HepG2 (cell line): ENCODE data around the gene EVL.

ENCODE experiments used
- ATM ChIP-seq: fragments of 450-650 bp; IDR thresholded peaks from 2 replicates; pipeline ENCODE4 v1.7.1; 2017; ENCODE audit warnings: mild to moderate bottlenecking, borderline replicate concordance
- EP300 ChIP-seq, 3 experiments: sonication (generic) in 1 of 3; formaldehyde crosslinking in 1 of 3; IDR thresholded peaks; 2 replicates each; pipeline versions ENCODE4 v1.5.1 to v1.6.1; 2011 to 2020; ENCODE audit warnings: low read depth in 2 of 3, low read length in 2 of 3, borderline replicate concordance in 1 of 3, improper control_type of control experiment in 1 of 3, mild to moderate bottlenecking in 1 of 3, missing genetic modification reagents in 1 of 3, moderate library complexity in 1 of 3
- ERF ChIP-seq: IDR thresholded peaks from 2 replicates; pipeline ENCODE4 v1.6.1; 2018; ENCODE audit warnings: missing biosample characterization, missing genetic modification reagents
- MAZ ChIP-seq, 2 experiments: sonication (generic) in 1 of 2; formaldehyde crosslinking in 1 of 2; IDR thresholded peaks; 2 replicates each; pipeline versions ENCODE4 v1.5.0 to v1.6.1; 2012 to 2020; ENCODE audit warnings: low read depth in 2 of 2, mild to moderate bottlenecking in 2 of 2, borderline replicate concordance in 1 of 2, improper control_type of control experiment in 1 of 2, low read length in 1 of 2, missing genetic modification reagents in 1 of 2, moderate library complexity in 1 of 2
- NBN ChIP-seq: fragments of 450-650 bp; conservative IDR thresholded peaks from 2 replicates; pipeline ENCODE4 v1.6.1; 2017
- NFIC ChIP-seq: IDR thresholded peaks from 2 replicates; pipeline ENCODE4 v1.6.1; 2012; ENCODE audit warnings: mild to moderate bottlenecking, low read length, inconsistent platforms
- PBX3 ChIP-seq: sonication (generic); formaldehyde crosslinking; IDR thresholded peaks from 2 replicates; pipeline ENCODE4 v1.8.1; 2023; ENCODE audit warnings: missing genetic modification reagents, inconsistent platforms, borderline replicate concordance
- TAF1 ChIP-seq: sonication (generic); formaldehyde crosslinking; IDR thresholded peaks from 2 replicates; pipeline ENCODE4 v1.4.0; 2020; ENCODE audit warnings: missing genetic modification reagents
- USF2 ChIP-seq, 2 experiments: sonication (generic) in 1 of 2; formaldehyde crosslinking in 1 of 2; IDR thresholded peaks; 2 replicates each; pipeline versions ENCODE4 v1.5.1 to v1.6.1; 2011 to 2020; ENCODE audit warnings: borderline replicate concordance in 1 of 2, low read depth in 1 of 2, low read length in 1 of 2, mild to moderate bottlenecking in 1 of 2, missing genetic modification reagents in 1 of 2, moderate library complexity in 1 of 2
- ZFX ChIP-seq: sonication (generic); formaldehyde crosslinking; IDR thresholded peaks from 2 replicates; pipeline ENCODE4 v1.4.0; 2020; ENCODE audit warnings: mild to moderate bottlenecking, low read depth, missing genetic modification reagents, moderate library complexity
- ZNF142 ChIP-seq: sonication (generic); formaldehyde crosslinking; IDR thresholded peaks from 2 replicates; pipeline ENCODE4 v1.4.0; 2020; ENCODE audit warnings: missing genetic modification reagents

GRCh38 chr14:100137173-100137572 lies 72.0 kb downstream of the EVL start:
- TF ChIP-seq ATM: no peak
- no peak for TF ChIP-seq TAF1 (CRISPR knock-in tag)
- no peak for TF ChIP-seq PBX3 (CRISPR knock-in tag)
- TF ChIP-seq NFIC: no peak
- TF ChIP-seq ZNF142 (CRISPR knock-in tag): no peak
- no peak for TF ChIP-seq EP300 (IDR thresholded peaks at IDR 0.05; ENCODE audit: low read depth in 2 of 2, low read length in 2 of 2)
- no peak for TF ChIP-seq EP300 (CRISPR knock-in tag; IDR thresholded peaks at IDR 0.05; ENCODE audit: borderline replicate concordance)
- no peak for TF ChIP-seq NBN
- no peak for TF ChIP-seq USF2 (IDR thresholded peaks at IDR 0.05; ENCODE audit: low read depth, low read length)
- no peak for TF ChIP-seq USF2 (CRISPR knock-in tag; IDR thresholded peaks at IDR 0.05; ENCODE audit: borderline replicate concordance)
- TF ChIP-seq MAZ (IDR thresholded peaks at IDR 0.05; ENCODE audit: borderline replicate concordance, low read depth, low read length): no peak
- TF ChIP-seq MAZ (CRISPR knock-in tag; IDR thresholded peaks at IDR 0.05; ENCODE audit: low read depth): no peak
- no peak for TF ChIP-seq ZFX
- TF ChIP-seq ERF (CRISPR knock-in tag): no peak
